Stimulated activated CD8-positive, alpha-beta memory T cell treated with anti-CD3 and anti-CD28 coated beads, Interleukin-4, amount 100 ng/mL, for 24 hours (primary cell): ENCODE measurements around the gene NAA60.

Source experiments
- DNase-seq: peaks from one replicate; pipeline ENCODE4 v3.0.0-alpha.2; 2020; ENCODE audit warnings: low read depth

The NAA60 gene

GRCh38 chr16:3511286-3512180 lies 68.1 kb downstream of the NAA60 start:
- DNase-seq = no peak

DNA sequence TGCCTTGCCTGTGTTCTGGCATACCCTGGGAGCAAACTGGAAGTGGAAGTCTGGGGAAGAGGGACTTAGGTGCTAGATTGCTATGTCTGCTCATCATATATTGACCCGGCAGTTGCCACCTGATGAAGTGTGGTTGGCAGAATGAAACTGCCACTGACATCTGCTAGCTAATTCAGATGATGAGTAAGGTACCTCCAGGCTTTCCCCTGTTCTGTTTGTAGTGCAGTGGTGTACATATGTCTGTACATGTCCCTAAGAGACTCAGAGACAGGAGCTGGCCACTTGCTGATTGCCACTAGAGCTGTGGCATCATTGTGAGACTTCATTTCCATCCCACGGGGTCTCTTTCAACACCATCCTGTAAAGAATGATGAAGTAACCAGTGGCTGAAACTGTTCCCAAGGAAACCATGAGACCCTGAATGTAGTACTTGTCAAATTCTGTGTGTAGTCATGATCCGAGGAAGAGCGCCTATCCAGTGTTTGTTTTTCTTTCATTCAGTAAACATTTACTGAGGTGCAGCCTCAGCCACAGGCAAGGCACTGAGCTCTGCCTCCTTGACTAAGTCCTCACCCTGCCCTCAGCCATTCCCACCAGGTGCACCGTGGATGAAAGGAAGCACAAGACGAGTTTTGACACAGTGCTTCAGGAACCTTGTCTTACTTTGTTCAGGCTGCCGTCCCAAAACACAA lies 70.6 kb downstream of the NAA60 start:
- DNase-seq = no peak

GRCh38 chr16:3514621-3515020 lies 71.1 kb downstream of the NAA60 start:
- no peak for DNase-seq

DNA sequence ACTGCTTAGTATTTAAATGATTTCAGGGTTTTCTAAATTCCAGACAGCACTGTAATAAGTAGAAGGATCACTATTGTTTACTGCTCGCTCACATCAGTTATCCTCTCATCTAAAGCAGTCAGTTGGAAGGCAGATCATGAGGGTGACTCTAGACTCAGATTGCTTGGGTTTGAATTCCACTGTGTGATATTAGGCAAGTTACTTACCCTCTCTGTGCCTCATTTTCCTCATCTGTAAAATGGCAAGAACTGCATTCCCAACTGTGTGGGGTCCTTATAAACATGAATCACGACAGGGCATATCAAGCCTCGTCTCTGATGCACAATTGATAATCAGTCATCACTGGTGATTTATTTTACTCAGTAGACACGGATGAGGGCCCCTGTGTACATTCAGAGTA lies 72.4 kb downstream of the NAA60 start:
- no peak for DNase-seq

GRCh38 chr16:3518292-3518985 lies 75.0 kb downstream of the NAA60 start:
- DNase-seq = no peak

DNA sequence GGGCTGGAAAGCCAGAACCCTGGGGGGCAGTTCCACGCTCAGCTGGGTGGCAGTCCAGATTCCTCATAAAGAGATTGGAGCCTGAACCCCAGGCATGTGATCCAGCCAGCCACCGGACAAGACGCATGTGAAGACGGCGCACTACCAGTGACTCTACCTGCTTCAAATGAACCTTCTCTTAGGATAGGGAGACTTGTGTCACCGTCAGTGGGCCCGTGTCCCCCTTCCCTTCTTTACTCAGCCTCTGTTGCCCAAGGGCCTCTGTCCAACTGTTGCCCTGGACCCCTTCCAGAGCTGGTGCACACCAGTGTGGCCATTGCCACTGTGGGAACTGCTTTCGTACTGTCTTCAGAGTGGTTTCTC lies 75.5 kb downstream of the NAA60 start:
- DNase-seq = no peak

- no peak for DNase-seq
Observed at GRCh38 chr16:3519581-3519980, 76.1 kb downstream of the NAA60 start.

- no peak for DNase-seq
Observed at GRCh38 chr16:3520413-3520812, 76.9 kb downstream of the NAA60 start.

DNA sequence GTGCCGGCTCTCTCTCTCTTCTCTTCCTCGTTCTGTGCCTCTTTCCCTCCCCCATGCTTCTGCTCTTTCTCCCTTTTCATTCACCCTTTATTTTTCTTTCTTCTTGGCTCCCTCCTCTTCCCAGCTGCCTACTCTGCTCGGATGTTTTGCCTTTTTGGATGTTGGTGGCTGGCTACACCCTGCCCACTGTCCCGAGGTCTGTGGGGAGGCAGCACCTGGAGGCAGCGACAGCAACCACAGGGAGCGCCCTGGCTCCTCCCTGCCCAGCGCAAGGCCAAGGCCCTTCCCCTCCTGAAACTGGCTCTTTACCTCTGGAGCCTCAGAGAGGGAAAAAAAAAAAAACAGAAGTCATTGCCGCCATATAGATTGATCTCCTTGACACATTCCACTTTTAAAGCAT lies 77.4 kb downstream of the NAA60 start:
- no peak for DNase-seq

DNA sequence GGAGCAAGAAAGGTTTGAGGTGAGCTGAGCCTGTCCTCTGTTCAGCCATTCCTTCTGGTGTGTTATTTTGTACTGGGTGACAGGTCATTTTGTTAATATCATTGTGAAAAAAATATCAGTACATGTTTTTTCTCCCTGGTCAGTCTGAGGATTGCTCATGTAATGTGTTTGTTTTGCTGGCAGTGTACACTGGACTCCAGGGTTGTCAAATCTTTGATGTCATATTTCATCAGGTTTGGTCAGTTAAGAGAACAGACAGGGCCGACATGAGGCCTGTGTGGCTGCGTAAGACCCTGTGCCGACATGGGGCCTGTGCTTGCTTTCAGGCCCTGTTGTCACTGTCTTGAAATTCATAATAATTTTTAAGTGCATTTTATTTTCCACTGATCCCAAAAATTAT lies 79.8 kb downstream of the NAA60 start:
- no peak for DNase-seq

DNA sequence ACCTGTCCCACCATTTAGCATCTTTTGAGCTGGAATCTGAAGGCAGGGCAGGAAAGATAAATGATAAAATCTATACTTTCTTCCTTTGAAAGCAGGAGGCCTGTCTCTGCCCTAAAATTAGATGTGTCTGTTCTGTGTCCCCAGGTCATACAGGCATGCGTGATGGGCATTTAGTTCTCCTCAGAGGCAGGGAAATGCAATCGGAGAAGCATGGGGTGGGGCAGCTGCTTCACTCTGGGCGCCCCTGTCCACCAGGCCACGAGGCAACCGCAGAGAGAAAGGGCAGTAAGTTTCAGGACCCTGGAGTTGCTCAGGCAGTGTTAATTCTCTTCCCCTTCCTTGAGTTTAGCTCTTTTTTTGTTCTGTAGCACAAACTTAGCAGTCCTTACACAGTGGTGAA lies 82.5 kb downstream of the NAA60 start:
- no peak for DNase-seq

DNA sequence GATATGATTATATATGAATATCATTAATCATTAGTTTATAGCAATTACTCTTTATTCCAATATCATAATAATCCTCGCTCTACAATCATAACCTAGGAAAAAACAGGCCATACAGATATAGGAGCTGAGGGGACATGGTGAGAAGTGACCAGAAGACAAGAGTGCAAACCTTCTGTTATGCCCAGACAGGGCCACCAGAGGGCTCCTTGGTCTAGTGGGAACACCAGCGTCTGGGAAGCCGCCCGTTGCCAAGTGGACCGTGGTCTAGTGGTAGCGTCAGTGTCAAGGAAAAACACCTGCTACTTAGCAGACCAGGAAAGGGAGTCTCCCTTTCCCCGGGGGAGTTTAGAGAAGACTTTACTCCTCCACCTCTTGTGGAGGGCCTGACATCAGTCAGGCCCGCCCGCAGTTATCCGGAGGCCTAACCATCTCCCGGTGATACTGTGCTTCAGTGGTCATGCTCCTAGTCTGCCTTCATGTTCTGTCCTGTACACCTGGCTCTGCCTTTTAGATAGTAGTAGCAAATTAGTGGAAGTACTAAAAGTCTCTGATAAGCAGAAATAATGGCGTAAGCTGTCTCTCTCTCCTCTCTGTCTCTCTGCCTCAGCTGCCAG lies 83.8 kb downstream of the NAA60 start:
- peak; percentile 34 for DNase-seq

- DNase-seq = no peak
Observed at GRCh38 chr16:3528406-3528805, 84.9 kb downstream of the NAA60 start.

- no peak for DNase-seq
Observed at GRCh38 chr16:3529175-3529574, 85.7 kb downstream of the NAA60 start.

- DNase-seq = no peak
Observed at GRCh38 chr16:3530371-3530914, 87.0 kb downstream of the NAA60 start.

DNA sequence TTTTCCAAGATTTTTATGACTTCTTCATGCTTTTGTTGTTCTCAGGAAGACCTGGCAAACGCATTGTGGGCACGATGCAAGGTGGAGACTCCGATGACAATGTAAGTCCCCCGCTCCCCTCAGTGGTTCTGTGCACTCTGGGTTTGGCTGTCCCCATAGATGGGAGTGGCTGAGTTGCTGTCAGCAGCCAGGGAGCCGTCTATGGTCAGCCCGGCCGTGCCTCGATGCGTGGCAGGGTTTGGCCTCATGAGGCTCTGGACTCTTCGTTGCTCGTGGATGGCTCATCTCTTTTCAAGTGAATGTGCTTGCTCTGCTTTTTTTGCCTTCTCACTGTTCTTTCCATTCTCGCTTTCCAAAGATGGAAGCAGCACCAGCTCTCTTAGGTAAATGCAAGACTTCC lies 89.3 kb downstream of the NAA60 start:
- DNase-seq = no peak

DNA sequence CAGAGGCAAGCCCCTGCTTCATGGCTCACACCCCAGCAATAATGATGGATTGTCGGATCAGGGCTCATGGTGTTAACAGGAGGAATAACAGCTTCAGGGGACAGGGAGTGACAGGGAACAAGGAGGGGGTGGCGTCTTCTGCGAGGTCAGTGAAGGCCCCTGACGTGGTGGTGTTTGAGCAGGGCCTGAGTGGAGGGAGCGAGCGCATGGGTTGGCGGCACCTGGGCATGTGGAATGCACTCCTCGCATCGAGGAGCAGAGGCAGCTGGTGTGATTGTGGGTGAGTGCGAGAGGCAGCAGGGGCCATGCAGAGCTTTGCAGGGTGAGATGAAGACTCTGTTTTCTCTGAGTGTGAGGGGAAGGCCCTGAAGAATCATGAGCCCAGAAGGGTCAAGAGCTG lies 90.6 kb downstream of the NAA60 start:
- DNase-seq = no peak

DNA sequence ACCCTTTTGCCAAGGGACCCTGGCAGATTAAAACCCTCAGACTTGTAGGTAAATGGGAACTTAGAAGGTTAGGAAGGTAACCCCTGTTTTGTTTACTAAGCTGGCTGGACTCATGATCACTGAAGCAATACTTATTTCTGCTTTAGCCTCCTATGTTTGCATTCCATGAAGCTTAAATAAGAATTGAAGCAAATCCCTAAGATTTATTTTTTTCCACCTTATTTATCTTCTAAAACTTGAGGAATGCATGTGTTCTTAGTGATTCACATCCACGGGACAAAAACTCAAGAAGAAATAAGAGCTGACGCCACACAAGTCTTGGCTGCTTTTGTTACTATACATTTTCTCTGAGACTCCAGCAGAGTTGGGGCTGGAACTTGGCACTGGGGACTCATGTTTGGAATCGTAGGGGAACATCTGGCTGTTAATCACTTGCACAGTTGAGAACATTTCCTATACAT lies 92.8 kb downstream of the NAA60 start:
- DNase-seq = no peak
